ENCODE results near the gene ST3GAL3.

Gene ST3GAL3

GRCh38 chr1:43949678-43950077, 242.3 kb downstream of the ST3GAL3 start:
- DNase-seq (ENCODE audit: extremely low read depth, low read depth): no peak
- TF ChIP-seq, protein P1, sequence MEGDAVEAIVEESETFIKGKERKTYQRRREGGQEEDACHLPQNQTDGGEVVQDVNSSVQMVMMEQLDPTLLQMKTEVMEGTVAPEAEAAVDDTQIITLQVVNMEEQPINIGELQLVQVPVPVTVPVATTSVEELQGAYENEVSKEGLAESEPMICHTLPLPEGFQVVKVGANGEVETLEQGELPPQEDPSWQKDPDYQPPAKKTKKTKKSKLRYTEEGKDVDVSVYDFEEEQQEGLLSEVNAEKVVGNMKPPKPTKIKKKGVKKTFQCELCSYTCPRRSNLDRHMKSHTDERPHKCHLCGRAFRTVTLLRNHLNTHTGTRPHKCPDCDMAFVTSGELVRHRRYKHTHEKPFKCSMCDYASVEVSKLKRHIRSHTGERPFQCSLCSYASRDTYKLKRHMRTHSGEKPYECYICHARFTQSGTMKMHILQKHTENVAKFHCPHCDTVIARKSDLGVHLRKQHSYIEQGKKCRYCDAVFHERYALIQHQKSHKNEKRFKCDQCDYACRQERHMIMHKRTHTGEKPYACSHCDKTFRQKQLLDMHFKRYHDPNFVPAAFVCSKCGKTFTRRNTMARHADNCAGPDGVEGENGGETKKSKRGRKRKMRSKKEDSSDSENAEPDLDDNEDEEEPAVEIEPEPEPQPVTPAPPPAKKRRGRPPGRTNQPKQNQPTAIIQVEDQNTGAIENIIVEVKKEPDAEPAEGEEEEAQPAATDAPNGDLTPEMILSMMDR (IDR thresholded peaks at IDR 0.05; ENCODE audit: low read depth, low read length): no peak

- DNase-seq (ENCODE audit: extremely low read depth, low read depth): no peak
- TF ChIP-seq, protein P1 (IDR thresholded peaks at IDR 0.05; ENCODE audit: low read depth, low read length): no peak
Measured at GRCh38 chr1:43951021-43951985, 244.0 kb downstream of the ST3GAL3 start.

DNA sequence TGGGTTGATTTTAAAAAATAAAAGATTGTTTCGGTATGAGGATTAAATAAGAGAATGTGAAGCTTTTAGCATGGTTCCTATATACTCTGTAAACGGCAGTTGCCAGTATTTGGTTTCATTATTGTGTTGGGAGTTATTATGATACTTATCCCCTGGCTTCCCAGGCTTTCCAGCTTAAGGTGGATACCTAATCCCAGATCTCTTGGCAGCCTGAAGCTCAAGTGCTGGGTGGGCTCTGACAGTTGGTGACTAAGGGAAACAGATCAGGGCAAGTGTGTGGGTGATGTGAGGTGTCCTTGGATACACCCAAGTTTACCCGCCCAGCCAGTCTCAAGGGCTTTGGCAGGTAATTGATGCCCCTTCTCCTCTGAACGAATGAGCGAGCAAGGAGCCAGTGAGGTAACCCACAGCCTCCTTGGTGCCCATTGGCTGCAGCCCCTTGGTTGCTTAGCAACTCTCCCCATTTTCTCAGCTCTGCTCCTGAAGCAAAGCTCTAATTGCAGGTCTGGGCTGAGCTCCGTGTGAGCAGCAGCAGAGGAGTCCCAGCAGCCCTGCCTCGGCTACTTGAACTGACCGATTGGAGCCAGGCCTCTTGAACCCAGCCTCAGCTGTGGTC, 245.5 kb downstream of the ST3GAL3 start:
- TF ChIP-seq, protein P1 (IDR thresholded peaks at IDR 0.05; ENCODE audit: low read depth, low read length): no peak
- DNase-seq (ENCODE audit: extremely low read depth, low read depth): no peak

DNA sequence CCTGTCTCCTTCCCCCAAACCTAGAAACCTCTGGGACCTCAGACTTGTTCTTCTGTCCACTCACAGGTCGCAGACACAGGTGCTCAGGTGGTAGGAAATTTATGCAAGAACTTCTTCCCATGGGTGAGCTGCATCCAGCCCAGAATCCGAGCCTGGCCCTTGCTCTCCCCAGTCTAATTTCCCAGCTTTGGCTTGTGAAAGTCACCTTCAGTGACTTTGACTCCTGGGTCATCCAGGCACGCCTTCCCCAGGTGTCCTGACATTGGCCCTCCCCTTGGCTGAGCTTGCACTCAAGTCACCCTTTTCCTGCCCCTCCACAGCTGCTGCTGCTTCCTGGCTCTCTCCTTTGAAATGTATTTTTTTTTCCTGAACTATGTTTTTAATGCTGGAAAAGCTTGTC, 246.0 kb downstream of the ST3GAL3 start:
- TF ChIP-seq, protein P1 (IDR thresholded peaks at IDR 0.05; ENCODE audit: low read depth, low read length): no peak
- no peak for DNase-seq (ENCODE audit: extremely low read depth, low read depth)

- TF ChIP-seq, protein P1 (IDR thresholded peaks at IDR 0.05; ENCODE audit: low read depth, low read length): no peak
- DNase-seq (ENCODE audit: extremely low read depth, low read depth): no peak
Measured at GRCh38 chr1:43954036-43954435, 246.7 kb downstream of the ST3GAL3 start.

DNA sequence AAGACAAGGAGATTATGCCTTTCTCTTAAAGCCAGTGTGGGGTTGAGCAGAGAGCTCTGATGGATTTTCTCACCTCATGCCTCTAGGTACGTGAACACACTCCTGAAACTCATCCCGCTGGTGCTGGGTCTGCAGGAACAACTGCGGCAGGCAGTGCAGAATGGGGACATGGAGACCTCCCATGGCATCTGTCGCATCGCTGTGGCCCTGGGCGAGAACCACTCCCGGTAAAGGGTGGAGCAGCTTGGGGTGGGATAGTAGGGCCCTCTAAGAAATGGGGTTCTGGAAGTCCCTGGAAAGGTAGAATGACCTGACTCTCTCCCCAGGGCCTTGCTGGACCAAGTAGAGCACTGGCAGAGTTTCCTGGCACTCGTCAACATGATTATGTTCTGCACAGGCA, 248.9 kb downstream of the ST3GAL3 start:
- DNase-seq (ENCODE audit: extremely low read depth, low read depth): no peak
- TF ChIP-seq, protein P1 (IDR thresholded peaks at IDR 0.05; ENCODE audit: low read depth, low read length): no peak

Measured in AG09319 (cell line).